ENCODE results near the gene LAMC1. TPM values are rescaled to one million over a fixed set of nuclear protein-coding genes. Genes with fewer than 3 reads are reported as not detected.

LAMC1 gene
- polyA plus RNA-seq, 1 donor from 2014 or later = 4.2 TPM

- no peak overlapping the region for H3K4me2 ChIP-seq (ENCODE audit: low read length)
- no peak overlapping the region for H2AFZ ChIP-seq (ENCODE audit: low read depth, low read length)
- no peak overlapping the region for H3K9ac ChIP-seq (ENCODE audit: low read length)
- H3K27ac ChIP-seq (ENCODE audit: low read length) = no peak overlapping the region
- no peaks in the 10 kb centered on the region for H4K20me1 ChIP-seq (ENCODE audit: insufficient read depth)
- peaks cover 8% of the 10 kb centered on the region for H3K79me2 ChIP-seq (replicated peaks; ENCODE audit: insufficient read depth, low read length)
- no peaks in the 10 kb centered on the region for H3K9me3 ChIP-seq (ENCODE audit: low read length)
- H3K27me3 ChIP-seq (ENCODE audit: insufficient read depth, low read depth, low read length) = no peaks in the 10 kb centered on the region
- no peaks in the 10 kb centered on the region for H3K9me2 ChIP-seq (ENCODE audit: insufficient read depth, low read length)
- H3K36me3 ChIP-seq (ENCODE audit: insufficient read depth, low read length) = no peaks in the 10 kb centered on the region
- no peaks in the 10 kb centered on the region for H3F3A ChIP-seq (ENCODE audit: insufficient read depth, low read length, poor library complexity, severe bottlenecking)
- no peak for TF ChIP-seq REST (IDR thresholded peaks at IDR 0.05; ENCODE audit: borderline replicate concordance)
- TF ChIP-seq POLR2AphosphoS5 (IDR thresholded peaks at IDR 0.05) = no peak
- no peak for TF ChIP-seq CTCF (IDR thresholded peaks at IDR 0.05; ENCODE audit: poor library complexity, severe bottlenecking)
- no peak for TF ChIP-seq EP300 (conservative IDR thresholded peaks at IDR 0.05; ENCODE audit: poor library complexity, severe bottlenecking)
- TF ChIP-seq SMC3 (conservative IDR thresholded peaks at IDR 0.05; ENCODE audit: poor library complexity) = no peak
- no peak for TF ChIP-seq EZH2 (IDR thresholded peaks at IDR 0.05; ENCODE audit: borderline replicate concordance, insufficient read depth, low read length, poor library complexity, severe bottlenecking)
- TF ChIP-seq MXI1 (conservative IDR thresholded peaks at IDR 0.05; ENCODE audit: poor library complexity, severe bottlenecking) = no peak
- TF ChIP-seq TAF1 (IDR thresholded peaks at IDR 0.05; ENCODE audit: low read depth) = no peak
- TF ChIP-seq RAD21 (conservative IDR thresholded peaks at IDR 0.05) = no peak
- no peak overlapping the region for H3K4me3 ChIP-seq (ENCODE audit: low read length)
Measured at GRCh38 chr1:183040547-183040971, 17.3 kb downstream of the LAMC1 start.

- Histone ChIP-seq H3K9me2 (ENCODE audit: insufficient read depth, low read length) (no peaks in the 10 kb centered on the region), H3K4me2 (ENCODE audit: low read length) (no peak overlapping the region), H3K27ac (ENCODE audit: low read length) (no peak overlapping the region), H3K27me3 (ENCODE audit: insufficient read depth, low read depth, low read length) (no peaks in the 10 kb centered on the region), H2AFZ (ENCODE audit: low read depth, low read length) (no peak overlapping the region), H3F3A (ENCODE audit: insufficient read depth, low read length, poor library complexity, severe bottlenecking) (no peaks in the 10 kb centered on the region), H3K4me3 (ENCODE audit: low read length) (no peak overlapping the region), H3K9me3 (ENCODE audit: low read length) (no peaks in the 10 kb centered on the region), H4K20me1 (ENCODE audit: insufficient read depth) (no peaks in the 10 kb centered on the region), H3K9ac (ENCODE audit: low read length) (no peak overlapping the region), H3K79me2 (replicated peaks; ENCODE audit: insufficient read depth, low read length) (peaks cover 24% of the 10 kb centered on the region), H3K36me3 (ENCODE audit: insufficient read depth, low read length) (no peaks in the 10 kb centered on the region)
- TF ChIP-seq POLR2AphosphoS5 (IDR thresholded peaks at IDR 0.05) = no peak
- no peak for TF ChIP-seq CTCF (IDR thresholded peaks at IDR 0.05; ENCODE audit: poor library complexity, severe bottlenecking)
- TF ChIP-seq RAD21 (conservative IDR thresholded peaks at IDR 0.05) = no peak
- no peak for TF ChIP-seq EZH2 (IDR thresholded peaks at IDR 0.05; ENCODE audit: borderline replicate concordance, insufficient read depth, low read length, poor library complexity, severe bottlenecking)
- TF ChIP-seq TAF1 (IDR thresholded peaks at IDR 0.05; ENCODE audit: low read depth) = no peak
- no peak for TF ChIP-seq EP300 (conservative IDR thresholded peaks at IDR 0.05; ENCODE audit: poor library complexity, severe bottlenecking)
- TF ChIP-seq SMC3 (conservative IDR thresholded peaks at IDR 0.05; ENCODE audit: poor library complexity) = no peak
- TF ChIP-seq MXI1 (conservative IDR thresholded peaks at IDR 0.05; ENCODE audit: poor library complexity, severe bottlenecking) = no peak
- TF ChIP-seq REST (IDR thresholded peaks at IDR 0.05; ENCODE audit: borderline replicate concordance) = no peak
Measured at GRCh38 chr1:183043254-183043653, 20.0 kb downstream of the LAMC1 start.

Data from neural cell (in vitro differentiated cells).